Posterior vena cava (tissue), 2 donors: ENCODE data around the gene DCUN1D5. TPM values are rescaled to one million over a fixed set of nuclear protein-coding genes. Genes with fewer than 3 reads are reported as not detected.
"Not testable (repeated sequence)": the region's sequence is repeated elsewhere in the genome, so short reads cannot be mapped to it uniquely, and the experiment has no call there.

Experiments used
- DNase-seq: peaks from one replicate; pipeline ENCODE4 v3.0.0-alpha.2; 2020; ENCODE audit warnings: low spot score
- intact Hi-C, 2 donors: fragments of 100-400 bp; cut with DNase I; formaldehyde crosslinking; loops; one replicate each; pipeline versions ENCODE4 v1.14.1 to v1.14.2; 2022 to 2023
- total RNA-seq, 2 donors: library from RNA; stranded (reverse); fragmentation: NEBNext Ultra II Directional; extraction: Animal tissue kit (Norgen Biotek cat#: 25700); gene quantifications; one replicate each; pipeline ENCODE4 v1.2.1, GENCODE V29; 2021
- donor health status: DM: yes; HTN: yes; CAD: no.
- donor health status: DM: yes; HTN: yes; CAD: no.

DCUN1D5 gene
- total RNA-seq, 2 donors from 2014 or later = 19.7 to 26.4 TPM

DNA sequence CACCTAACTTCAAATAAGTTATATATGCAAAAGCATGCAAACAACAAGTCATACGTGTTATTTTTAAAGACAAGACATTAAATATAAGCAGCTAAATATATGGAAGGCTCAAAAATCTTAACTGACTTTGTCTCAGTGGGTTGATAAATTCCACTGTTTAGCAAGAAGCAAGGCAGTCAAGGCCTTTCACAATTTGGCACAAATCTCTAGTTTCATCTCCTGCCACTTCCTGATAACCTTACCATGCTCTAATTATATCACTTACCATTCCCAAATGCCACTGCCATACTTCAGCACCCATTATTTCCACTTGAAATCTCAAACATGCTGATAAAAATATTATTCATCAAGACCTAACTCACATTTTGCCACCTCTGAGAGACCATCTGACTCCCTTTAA, 24.8 kb downstream of the DCUN1D5 start:
- intact Hi-C loops = no loop called here

GRCh38 chr11:103061656-103062055, 30.3 kb downstream of the DCUN1D5 start:
- DNase-seq = no peak
- intact Hi-C loops = no loop called here

More for the DNA sequence above, 24.8 kb downstream of the DCUN1D5 start:
- no peak for DNase-seq

DNA sequence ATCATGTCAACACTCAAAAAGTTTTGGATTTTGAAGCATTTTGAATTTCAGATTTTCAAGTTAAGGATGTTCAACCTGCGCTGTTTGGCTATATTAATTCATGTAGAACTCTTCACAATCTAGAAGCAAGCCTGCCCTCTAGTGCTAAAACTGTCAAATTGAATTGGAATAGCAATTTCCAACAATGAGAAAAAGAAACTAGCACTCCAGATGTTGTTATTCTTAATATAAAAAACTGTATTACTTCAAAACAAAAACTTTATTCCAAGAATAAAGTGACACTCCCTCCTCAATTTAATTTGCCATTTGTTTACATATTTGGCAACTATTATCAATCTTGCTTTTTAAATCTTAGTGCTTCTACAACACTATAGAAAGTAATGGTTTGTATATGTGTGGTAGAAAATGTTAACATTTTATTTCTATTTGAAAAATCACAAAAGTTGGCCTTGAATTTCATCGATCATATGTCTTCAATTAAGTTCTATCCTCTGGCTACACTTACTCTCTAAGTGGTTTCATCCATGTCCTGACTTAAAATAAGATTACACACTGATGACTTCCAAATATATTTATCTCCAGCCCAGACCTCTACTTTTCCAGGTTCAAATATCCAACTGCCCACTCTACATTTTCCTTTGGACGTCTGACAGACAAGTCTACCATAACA, 36.6 kb downstream of the DCUN1D5 start:
- intact Hi-C loops = no loop called here

DNA sequence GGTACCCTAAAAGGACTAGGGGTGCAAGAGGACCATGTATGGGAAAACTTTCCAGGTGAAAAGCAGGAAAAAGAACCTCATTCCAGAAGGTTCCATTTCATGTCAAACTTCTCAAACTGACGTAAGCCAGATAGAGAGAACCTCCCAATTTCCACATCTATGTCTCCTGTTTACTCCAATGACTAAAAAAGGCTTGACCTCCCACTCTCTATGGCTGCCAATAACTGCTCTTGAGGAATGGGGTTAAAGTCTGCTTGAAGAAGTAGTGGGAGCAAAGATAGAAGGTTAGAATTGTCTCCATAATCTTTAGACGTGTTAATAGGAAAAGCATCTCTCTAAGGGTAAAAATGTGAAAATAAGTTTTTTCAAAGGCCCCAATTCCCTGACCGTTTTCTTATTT, 38.0 kb downstream of the DCUN1D5 start:
- DNase-seq = no peak
- intact Hi-C loops = no loop called here

More for the DNA sequence above, 36.6 kb downstream of the DCUN1D5 start:
- DNase-seq = no peak

- intact Hi-C loops = no loop called here
These were observed 40.0 kb downstream of the DCUN1D5 start for GRCh38 chr11:103051981-103052380.

DNA sequence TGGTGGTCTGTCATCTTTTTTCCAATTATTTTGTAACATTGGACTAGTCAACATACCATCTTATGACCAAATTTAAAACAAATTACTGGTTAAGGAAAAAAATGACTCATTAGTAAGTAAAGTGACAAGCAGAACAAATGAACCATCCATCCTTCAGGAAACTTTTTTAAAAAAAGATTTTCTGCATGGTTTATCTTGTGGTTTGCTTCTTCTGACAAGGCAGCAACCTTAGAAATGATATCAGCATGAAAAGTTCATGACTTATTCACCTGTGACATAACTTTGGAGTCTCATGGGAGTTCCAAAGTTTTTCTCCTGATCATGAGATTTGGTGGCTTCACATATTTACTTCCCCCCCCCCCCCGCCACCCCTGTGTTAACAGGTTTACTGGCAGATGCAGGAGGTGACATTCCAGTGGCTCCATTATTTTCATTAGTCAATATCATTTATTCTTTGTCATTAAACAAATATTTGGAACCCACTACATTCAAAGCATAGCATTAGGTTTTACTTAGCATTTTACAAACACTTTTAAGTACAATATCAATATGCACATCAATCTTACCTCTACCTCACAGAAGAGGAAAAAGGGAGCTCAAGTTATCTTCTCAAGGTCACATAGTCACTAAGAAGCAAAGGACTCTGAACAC, 40.7 kb downstream of the DCUN1D5 start:
- intact Hi-C loops = no loop called here
- no peak for DNase-seq

More at GRCh38 chr11:103051981-103052380, 40.0 kb downstream of the DCUN1D5 start:
- DNase-seq = no peak

DNA sequence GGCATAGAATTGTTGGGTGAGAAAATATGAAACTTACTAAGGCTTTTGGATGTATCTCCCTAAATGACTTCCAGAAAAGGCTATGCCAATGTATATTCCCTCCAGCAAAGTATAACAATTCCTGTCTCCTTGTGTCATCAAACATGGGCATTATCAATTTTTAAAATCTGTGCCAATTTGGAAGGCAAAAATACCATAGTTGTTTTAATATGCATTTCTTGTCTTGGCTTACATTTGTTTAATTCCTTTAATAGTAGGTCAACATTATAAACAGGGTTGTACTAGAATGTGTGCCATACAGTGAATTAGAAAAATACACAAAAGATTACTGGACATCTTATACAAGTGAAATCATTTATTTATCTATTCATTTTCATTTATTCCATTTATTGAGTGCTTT, 41.6 kb downstream of the DCUN1D5 start:
- DNase-seq = no peak

DNA sequence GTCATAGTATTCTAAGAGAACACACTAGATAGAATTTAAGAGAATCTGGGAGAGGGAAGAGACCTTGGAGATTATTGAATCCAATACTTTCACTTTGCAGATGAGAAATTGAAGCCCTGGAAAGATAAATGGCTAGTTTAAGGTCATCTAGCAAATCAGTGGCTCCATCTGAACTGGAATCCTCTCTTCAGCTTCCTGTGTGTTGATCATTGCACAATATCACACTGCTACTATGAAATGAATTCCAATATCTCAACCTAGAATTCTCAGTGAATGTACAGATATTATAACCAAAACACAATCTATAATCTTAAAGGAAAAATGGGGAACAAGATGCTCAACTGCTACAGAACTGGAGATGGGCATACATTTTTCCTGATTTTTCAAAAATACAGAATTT, 44.1 kb downstream of the DCUN1D5 start:
- intact Hi-C loops = no loop called here
- DNase-seq = no peak

More for the DNA sequence above, 41.6 kb downstream of the DCUN1D5 start:
- intact Hi-C loops = no loop called here

GRCh38 chr11:103043826-103044678, 47.9 kb downstream of the DCUN1D5 start:
- intact Hi-C loops = no loop called here
- no peak for DNase-seq

DNA sequence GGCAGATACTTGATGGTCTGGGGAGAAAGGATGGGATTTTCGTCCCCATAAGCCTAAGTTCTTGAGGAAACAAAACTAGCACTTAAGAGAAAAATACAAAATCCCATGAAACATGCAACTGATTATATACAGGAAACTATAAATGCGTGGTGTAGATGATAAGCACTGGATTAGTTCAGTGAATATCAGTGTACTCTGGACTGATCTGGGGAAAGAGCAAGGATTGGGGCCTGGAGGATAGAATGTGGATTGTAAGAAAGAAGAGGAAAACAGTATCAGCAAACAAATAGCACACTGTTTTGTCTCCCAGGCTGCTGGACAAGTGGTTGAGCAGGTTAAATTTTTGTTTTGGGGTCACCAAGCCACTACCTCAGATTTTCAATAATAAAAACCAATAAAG, 49.8 kb downstream of the DCUN1D5 start:
- no peak for DNase-seq

DNA sequence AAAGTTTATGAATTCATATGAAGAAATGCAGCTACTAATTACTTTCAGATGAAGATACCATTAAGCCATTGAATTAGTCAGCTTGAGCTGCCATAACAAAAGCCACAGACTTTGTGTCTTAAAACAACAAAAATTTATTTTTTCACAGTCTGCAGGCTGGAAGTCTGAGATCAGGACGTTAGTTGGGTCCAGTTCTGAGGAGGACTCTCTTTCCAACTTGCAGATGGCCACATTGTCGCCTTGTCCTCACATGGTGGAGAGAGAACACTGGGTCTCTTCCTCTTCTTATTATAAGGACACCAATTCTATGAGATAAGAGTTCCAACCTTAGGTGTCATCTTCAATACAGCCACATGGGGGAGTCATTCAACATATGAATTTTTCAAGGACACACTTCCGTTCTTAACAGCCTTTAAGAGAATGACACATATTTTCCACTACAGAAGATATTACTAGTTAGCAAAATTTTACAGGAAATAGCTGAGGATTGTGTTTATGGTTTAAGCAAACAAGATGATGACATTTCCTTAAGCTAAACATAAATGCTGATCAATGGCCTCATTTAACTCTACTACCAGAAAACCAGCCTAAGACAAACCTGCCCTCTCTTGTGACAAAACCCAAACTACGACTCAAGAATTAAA, 56.0 kb downstream of the DCUN1D5 start:
- intact Hi-C loops = no loop called here
- DNase-seq = no peak

More for the DNA sequence above, 49.8 kb downstream of the DCUN1D5 start:
- intact Hi-C loops = no loop called here

DNA sequence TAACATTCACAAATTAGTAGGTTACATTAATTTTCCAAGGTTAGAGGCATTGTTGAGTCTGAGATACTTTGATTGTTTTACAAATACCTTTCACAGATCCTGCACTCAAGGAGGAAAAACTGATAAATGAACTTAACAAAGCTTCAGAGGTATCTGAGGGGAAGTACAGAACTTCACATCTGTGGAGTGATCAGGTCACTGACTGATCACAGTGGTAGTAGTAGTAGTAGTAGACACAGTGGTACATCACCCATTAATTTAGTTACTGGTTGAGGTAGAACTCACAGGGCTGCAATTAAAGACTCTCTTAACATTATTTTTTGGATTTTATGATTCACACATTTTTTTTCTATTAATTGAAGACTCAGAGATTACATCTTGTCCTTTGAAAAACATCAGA, 56.7 kb downstream of the DCUN1D5 start:
- DNase-seq = no peak
- intact Hi-C loops = no loop called here

GRCh38 chr11:103031834-103032233, 60.1 kb downstream of the DCUN1D5 start:
- DNase-seq = no peak
- intact Hi-C loops = no loop called here

DNA sequence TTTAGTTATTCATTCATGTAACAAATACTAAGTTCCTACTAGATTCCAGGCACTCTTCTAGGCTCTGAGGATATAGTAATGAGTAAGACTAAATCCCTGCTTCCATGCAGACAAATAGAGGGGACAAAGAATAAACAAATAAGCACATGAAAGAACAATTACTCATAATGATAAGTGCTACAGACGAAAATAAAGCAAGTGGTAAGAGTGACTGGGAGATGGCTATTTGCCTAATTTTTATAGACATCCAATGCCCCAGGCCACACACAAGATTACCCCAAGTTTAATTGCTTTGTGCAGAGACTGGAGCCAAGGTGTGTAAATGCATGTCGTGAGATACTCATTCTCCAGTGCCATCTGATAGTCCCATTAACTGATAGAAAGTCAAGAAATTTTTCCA, 62.6 kb downstream of the DCUN1D5 start:
- intact Hi-C loops = no loop called here

GRCh38 chr11:103028304-103029020, 63.5 kb downstream of the DCUN1D5 start:
- DNase-seq, intact Hi-C loops: not testable (repeated sequence)

More for the DNA sequence above, 62.6 kb downstream of the DCUN1D5 start:
- no peak for DNase-seq

DNA sequence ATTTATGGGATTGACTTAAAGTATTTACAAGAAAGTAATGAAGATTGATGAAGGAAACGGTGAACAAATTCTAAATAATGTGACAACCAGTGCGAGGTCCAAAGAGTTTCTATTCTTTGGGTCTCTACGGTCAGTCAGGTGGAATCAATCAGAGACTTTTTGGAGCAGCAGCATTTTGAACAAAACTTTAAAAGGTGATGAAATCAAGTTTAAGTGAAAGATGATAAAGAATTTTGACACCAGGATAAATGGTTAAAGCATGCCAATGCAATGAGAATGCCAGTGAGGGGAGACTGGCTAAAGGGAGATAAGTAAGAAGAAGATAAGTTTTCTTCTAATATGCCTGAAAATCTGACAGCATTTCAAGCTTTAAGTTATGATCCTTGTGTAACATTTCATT, 67.9 kb downstream of the DCUN1D5 start:
- DNase-seq = no peak
- intact Hi-C loops = no loop called here

- no peak for DNase-seq
- intact Hi-C loops = no loop called here
These were observed 75.9 kb downstream of the DCUN1D5 start for GRCh38 chr11:103016031-103016430.

DNA sequence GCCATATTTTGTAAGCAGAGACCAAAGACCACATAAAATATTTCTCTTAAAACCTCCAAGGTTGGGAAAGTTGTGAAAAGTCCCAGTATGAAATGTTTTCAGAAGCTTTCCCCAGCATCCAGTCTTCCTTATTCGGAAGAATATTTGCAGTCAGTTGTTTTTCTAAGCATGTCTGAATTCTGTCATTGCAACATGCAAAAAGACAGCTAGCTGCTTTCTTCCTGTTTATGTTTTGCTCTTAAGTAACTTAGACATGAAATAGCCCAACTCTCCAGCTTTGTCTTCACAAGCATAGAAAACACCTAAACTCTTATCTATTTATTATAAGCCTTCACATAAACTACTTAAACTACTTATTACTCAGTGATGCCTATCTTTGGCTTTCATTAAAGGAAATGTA, 78.5 kb downstream of the DCUN1D5 start:
- DNase-seq = no peak
- intact Hi-C loops = no loop called here
